ENCODE data around the gene DIAPH1.

Gene DIAPH1

DNA sequence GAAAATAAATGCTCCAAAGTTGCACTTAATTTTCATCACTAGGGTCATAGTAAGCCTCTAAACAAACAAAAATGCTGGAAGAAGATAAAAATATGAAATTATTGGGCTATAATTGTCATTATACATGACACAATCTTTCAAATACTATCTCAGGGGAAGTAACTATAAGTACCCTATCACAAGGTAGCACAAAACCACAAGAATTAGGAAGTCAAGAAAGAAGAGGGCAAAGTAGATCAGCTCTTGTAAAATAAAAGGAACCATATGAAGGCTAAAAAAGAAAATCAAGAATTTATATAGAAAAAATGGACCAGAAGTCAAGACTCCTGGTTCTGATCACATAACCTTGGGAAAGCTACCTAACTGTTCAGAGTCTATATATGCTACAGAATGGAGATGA lies 48.1 kb downstream of the DIAPH1 start:
- DNase-seq = no peak
- no peaks in the 10 kb centered on the region for H3K27me3 ChIP-seq
- no peak overlapping the region for H3K4me3 ChIP-seq (ENCODE audit: low read depth, low read length)
- H3K9me3 ChIP-seq = no peaks in the 10 kb centered on the region
- H3K36me3 ChIP-seq = peaks cover 59% of the 10 kb centered on the region
- no peaks in the 10 kb centered on the region for H3K4me1 ChIP-seq
- TF ChIP-seq, protein P1, sequence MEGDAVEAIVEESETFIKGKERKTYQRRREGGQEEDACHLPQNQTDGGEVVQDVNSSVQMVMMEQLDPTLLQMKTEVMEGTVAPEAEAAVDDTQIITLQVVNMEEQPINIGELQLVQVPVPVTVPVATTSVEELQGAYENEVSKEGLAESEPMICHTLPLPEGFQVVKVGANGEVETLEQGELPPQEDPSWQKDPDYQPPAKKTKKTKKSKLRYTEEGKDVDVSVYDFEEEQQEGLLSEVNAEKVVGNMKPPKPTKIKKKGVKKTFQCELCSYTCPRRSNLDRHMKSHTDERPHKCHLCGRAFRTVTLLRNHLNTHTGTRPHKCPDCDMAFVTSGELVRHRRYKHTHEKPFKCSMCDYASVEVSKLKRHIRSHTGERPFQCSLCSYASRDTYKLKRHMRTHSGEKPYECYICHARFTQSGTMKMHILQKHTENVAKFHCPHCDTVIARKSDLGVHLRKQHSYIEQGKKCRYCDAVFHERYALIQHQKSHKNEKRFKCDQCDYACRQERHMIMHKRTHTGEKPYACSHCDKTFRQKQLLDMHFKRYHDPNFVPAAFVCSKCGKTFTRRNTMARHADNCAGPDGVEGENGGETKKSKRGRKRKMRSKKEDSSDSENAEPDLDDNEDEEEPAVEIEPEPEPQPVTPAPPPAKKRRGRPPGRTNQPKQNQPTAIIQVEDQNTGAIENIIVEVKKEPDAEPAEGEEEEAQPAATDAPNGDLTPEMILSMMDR (IDR thresholded peaks at IDR 0.05; ENCODE audit: low read depth, low read length) = no peak

DNA sequence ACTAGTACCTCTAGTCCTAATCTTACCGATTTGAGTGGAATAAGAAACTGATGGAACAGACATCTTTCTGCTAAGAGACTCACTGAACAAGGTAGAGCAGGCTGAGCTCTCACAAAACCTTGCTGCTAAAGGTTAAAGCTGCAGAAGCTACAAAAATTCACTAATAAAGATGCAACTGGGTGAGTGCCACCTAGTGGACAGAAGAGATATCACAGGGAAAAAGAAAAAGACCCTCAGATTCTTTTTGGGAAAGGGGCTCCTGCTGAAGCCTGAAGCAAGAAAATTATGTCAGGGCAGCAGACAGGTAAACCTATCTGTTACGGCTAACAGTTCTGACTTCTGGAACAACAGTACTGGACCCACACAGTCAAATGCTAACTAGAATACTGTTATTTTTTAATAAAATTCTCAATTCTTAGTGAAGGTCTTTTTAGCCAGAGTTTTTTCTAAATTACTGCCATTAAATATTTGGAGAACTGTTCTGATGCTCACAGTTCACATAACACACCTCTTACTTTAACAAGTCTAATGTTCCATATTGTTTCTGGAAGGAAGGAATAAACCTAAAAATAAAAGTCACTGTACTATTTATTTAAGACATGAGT lies 51.2 kb downstream of the DIAPH1 start:
- Histone ChIP-seq H3K36me3 (peaks cover 52% of the 10 kb centered on the region), H3K27me3 (no peaks in the 10 kb centered on the region), H3K9me3 (no peaks in the 10 kb centered on the region), H3K4me3 (ENCODE audit: low read depth, low read length) (no peak overlapping the region), H3K4me1 (peaks cover 4% of the 10 kb centered on the region; the same call in 1 of the 2 replicates)
- TF ChIP-seq, protein P1 (IDR thresholded peaks at IDR 0.05; ENCODE audit: low read depth, low read length) = peak; percentile 97
- DNase-seq = no peak

DNA sequence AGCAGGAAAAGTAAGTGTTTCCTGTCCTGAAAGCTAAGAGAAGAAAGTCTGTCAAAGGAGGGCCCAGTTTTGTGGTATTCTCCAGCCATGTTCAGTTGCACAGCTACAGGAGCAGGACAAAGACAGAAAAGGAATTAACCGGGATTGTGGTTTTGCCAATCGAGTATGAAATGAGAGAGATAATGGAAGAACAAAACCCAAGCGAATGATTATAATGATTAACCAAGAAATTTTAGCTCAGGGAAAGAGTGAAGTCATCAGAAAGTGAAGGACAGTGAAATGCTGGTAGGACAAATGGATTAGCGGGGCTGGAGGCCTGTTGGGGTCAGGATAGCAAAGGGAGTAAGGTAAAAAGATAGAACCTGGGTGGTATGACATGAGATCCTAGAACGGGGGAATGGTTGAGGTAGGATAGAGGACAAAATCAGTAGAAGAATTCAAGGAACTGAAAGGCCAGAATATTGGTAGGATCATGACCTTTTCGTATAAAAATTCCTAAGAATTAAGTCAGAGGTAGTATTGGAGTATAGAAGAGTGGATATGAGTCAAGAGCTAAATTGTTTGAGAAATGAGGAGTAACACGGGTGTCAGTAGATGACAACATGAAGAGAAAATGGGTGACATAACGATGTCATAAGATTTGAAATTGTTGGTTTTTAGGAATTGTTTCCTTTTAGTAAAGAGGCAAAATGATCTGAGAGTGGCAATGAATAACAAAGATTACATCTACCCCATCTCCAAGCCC lies 52.8 kb downstream of the DIAPH1 start:
- TF ChIP-seq, protein P1 (IDR thresholded peaks at IDR 0.05; ENCODE audit: low read depth, low read length) = no peak
- H3K36me3 ChIP-seq = peaks cover 37% of the 10 kb centered on the region
- no peaks in the 10 kb centered on the region for H3K27me3 ChIP-seq
- no peak overlapping the region for H3K4me3 ChIP-seq (ENCODE audit: low read depth, low read length)
- no peaks in the 10 kb centered on the region for H3K9me3 ChIP-seq
- peaks cover 4% of the 10 kb centered on the region; the same call in 1 of the 2 replicates for H3K4me1 ChIP-seq
- DNase-seq = no peak

DNA sequence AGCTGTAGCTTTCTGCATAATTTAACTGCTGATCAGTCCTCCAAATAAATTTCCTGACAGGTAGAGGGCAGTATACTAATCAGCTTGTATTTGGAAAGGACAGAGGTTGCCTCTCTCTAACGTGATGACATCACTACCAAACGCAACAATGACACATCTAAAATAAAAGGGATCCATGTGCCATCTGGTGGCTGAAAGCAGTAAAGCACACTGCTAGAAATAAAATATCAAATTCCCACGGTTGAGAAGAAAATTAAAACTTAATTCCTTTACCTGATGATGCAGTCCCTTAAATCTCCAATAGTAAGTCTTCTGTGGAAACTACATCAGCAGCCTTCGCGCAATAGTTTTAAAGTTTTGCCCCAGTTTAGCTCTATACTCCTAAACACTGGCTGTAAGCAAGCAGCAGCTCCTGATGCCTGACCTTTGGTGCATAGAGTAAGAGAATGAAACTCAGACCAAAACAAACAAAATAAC lies 54.5 kb downstream of the DIAPH1 start:
- no peaks in the 10 kb centered on the region for H3K9me3 ChIP-seq
- H3K36me3 ChIP-seq = peaks cover 29% of the 10 kb centered on the region
- no peak overlapping the region for H3K4me3 ChIP-seq (ENCODE audit: low read depth, low read length)
- peak; percentile 70 for DNase-seq
- no peaks in the 10 kb centered on the region for H3K27me3 ChIP-seq
- peaks cover 18% of the 10 kb centered on the region for H3K4me1 ChIP-seq
- TF ChIP-seq, protein P1 (IDR thresholded peaks at IDR 0.05; ENCODE audit: low read depth, low read length) = peak; percentile 97

DNA sequence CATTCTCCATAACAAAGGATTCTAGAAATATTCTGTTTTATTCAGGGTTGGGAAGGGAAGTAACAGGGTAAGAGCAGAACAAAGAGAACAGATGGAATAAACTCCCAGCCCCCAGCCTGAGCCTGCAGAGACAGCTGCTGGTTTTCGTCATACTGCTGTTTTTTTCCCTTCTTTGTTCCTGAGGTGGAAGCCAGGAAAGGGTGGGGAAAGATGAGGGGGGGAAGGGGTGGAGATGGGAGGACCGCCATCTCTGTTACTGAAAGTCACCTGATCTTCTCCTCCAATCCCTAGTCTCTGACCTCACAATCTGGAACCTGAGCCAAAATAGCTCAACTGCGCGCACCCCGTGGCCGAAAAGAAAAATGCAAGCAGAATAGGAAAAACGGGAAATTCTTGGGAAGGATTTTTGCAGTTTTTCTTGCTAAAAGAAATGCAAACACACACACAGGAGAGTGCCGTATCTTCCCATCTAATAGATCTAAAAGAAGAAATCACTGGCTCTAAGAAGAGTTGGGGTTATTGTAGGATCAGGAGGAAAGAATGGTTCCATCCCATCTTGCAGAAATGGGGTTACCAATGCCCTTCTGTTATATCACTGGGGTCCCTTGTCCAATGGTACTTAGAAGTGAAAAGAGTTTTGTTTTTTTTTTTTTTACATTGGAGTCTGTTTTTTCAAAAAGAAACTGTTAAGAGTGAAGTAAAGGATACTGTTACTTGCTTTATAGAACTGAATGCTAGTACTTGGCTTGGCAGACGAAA lies 57.9 kb downstream of the DIAPH1 start:
- H3K4me3 ChIP-seq (ENCODE audit: low read depth, low read length) = peak overlapping the region; percentile 40
- H3K9me3 ChIP-seq = no peaks in the 10 kb centered on the region
- DNase-seq = peak; percentile 92
- peaks cover 18% of the 10 kb centered on the region for H3K4me1 ChIP-seq
- H3K27me3 ChIP-seq = no peaks in the 10 kb centered on the region
- TF ChIP-seq, protein P1 (IDR thresholded peaks at IDR 0.05; ENCODE audit: low read depth, low read length) = peak; percentile 96
- peaks cover 24% of the 10 kb centered on the region for H3K36me3 ChIP-seq

Measured in BE2C (cell line).